OCI-LY1 (cell line): ENCODE data around the gene OPN5.

Experiments used
- CTCF ChIP-seq: fragments of 200-600 bp; sonication (generic), shearing (Covaris generic); IDR thresholded peaks from 2 replicates; pipeline ENCODE4 v1.5.1; 2017; ENCODE audit warnings: mild to moderate bottlenecking, antibody characterized with exemption, low read length, moderate library complexity, mixed read lengths
- EZH2 ChIP-seq: fragments of 200-600 bp; sonication (generic), shearing (Covaris generic); IDR thresholded peaks from 2 replicates; pipeline ENCODE4 v1.8.0; 2017; ENCODE audit warnings: borderline replicate concordance, mixed run types, mild to moderate bottlenecking, antibody characterized with exemption, low read length, moderate library complexity, mixed read lengths

GRCh38 chr6:47733879-47734558 is 47.8 kb upstream of the OPN5 start:
- TF ChIP-seq EZH2 (no peak), CTCF (peak; percentile 56)
